ENCODE measurements around the gene EPB41L5. TPM values are rescaled to one million over a fixed set of nuclear protein-coding genes. Genes with fewer than 3 reads are reported as not detected.

Gene EPB41L5
- total RNA-seq, 1 donor from 2014 or later = 42.7 TPM

GRCh38 chr2:120034027-120034426 lies 21.1 kb downstream of the EPB41L5 start:
- no peak overlapping the region for H3K27ac Mint-ChIP-seq (ENCODE audit: unreplicated experiment)
- DNase-seq (ENCODE audit: low read depth, low spot score) = no peak
- H3K9me3 Mint-ChIP-seq = peaks cover 3% of the 10 kb centered on the region
- peaks cover 8% of the 10 kb centered on the region for H3K36me3 Mint-ChIP-seq (ENCODE audit: low read depth)
- TF ChIP-seq, protein P1, sequence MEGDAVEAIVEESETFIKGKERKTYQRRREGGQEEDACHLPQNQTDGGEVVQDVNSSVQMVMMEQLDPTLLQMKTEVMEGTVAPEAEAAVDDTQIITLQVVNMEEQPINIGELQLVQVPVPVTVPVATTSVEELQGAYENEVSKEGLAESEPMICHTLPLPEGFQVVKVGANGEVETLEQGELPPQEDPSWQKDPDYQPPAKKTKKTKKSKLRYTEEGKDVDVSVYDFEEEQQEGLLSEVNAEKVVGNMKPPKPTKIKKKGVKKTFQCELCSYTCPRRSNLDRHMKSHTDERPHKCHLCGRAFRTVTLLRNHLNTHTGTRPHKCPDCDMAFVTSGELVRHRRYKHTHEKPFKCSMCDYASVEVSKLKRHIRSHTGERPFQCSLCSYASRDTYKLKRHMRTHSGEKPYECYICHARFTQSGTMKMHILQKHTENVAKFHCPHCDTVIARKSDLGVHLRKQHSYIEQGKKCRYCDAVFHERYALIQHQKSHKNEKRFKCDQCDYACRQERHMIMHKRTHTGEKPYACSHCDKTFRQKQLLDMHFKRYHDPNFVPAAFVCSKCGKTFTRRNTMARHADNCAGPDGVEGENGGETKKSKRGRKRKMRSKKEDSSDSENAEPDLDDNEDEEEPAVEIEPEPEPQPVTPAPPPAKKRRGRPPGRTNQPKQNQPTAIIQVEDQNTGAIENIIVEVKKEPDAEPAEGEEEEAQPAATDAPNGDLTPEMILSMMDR (conservative IDR thresholded peaks at IDR 0.05) = no peak
- peaks cover 16% of the 10 kb centered on the region for H3K4me1 Mint-ChIP-seq
- no peaks in the 10 kb centered on the region for H3K27me3 Mint-ChIP-seq (ENCODE audit: low read depth)
- H3K4me3 Mint-ChIP-seq = no peak overlapping the region

- no peak for DNase-seq (ENCODE audit: low read depth, low spot score)
- TF ChIP-seq, protein P1 (conservative IDR thresholded peaks at IDR 0.05) = no peak
- H3K27ac Mint-ChIP-seq (ENCODE audit: unreplicated experiment) = no peak overlapping the region
- H3K4me3 Mint-ChIP-seq = no peak overlapping the region
- H3K36me3 Mint-ChIP-seq (ENCODE audit: low read depth) = peaks cover 10% of the 10 kb centered on the region
- no peaks in the 10 kb centered on the region for H3K27me3 Mint-ChIP-seq (ENCODE audit: low read depth)
- peaks cover 3% of the 10 kb centered on the region for H3K9me3 Mint-ChIP-seq
- peaks cover 16% of the 10 kb centered on the region for H3K4me1 Mint-ChIP-seq
Observed at GRCh38 chr2:120034621-120035020, 21.7 kb downstream of the EPB41L5 start.

DNA sequence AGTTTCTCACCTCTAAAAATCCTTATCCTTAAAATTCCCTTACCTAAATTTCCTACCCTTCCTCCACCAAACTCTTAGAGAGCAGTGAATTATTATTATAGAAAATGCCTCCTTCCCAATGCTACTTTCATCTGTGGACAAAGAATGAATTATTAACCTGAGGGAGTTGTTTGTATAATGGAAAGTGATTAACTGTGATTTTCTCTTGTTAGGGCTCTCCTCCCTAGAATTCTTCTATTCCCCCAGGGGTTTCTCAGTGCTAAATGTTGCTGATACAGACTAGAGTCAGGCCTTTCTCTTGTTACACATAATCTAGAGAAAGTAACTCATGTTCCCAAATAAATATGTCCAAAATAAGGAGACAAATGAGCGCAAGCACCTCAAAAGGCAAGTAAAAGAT lies 23.3 kb downstream of the EPB41L5 start:
- H3K4me3 Mint-ChIP-seq = no peak overlapping the region
- TF ChIP-seq, protein P1 (conservative IDR thresholded peaks at IDR 0.05) = no peak
- H3K4me1 Mint-ChIP-seq = peaks cover 16% of the 10 kb centered on the region
- peaks cover 3% of the 10 kb centered on the region for H3K9me3 Mint-ChIP-seq
- H3K36me3 Mint-ChIP-seq (ENCODE audit: low read depth) = peaks cover 8% of the 10 kb centered on the region
- no peaks in the 10 kb centered on the region for H3K27me3 Mint-ChIP-seq (ENCODE audit: low read depth)
- no peak overlapping the region for H3K27ac Mint-ChIP-seq (ENCODE audit: unreplicated experiment)
- DNase-seq (ENCODE audit: low read depth, low spot score) = no peak

GRCh38 chr2:120037995-120038541 lies 25.2 kb downstream of the EPB41L5 start:
- TF ChIP-seq, protein P1 (conservative IDR thresholded peaks at IDR 0.05) = no peak
- Mint-ChIP-seq H3K36me3 (ENCODE audit: low read depth) (peaks cover 13% of the 10 kb centered on the region), H3K9me3 (peaks cover 3% of the 10 kb centered on the region), H3K4me1 (peaks cover 16% of the 10 kb centered on the region), H3K27me3 (ENCODE audit: low read depth) (no peaks in the 10 kb centered on the region), H3K4me3 (no peak overlapping the region), H3K27ac (ENCODE audit: unreplicated experiment) (no peak overlapping the region)
- DNase-seq (ENCODE audit: low read depth, low spot score) = no peak

DNA sequence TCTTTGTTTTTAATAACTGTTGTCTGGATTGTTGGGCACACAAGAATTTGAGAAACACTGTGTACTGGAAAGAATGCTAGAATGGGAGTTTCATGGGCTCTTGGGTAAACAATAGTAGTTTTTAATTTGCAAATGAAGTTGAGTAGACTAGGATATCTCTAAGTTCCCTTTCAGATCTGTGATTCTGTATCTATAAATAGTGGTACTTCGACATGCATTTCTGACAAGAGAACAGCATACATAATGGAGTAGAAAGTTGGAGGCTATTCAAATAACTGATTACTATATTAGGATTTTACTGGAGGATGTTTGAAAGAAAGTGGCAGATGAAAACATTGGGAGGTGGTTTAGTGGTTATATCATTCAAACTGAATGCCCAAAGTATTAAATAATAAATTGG lies 29.5 kb downstream of the EPB41L5 start:
- Mint-ChIP-seq H3K9me3 (peaks cover 10% of the 10 kb centered on the region), H3K4me1 (no peaks in the 10 kb centered on the region), H3K27ac (ENCODE audit: unreplicated experiment) (no peak overlapping the region), H3K27me3 (ENCODE audit: low read depth) (no peaks in the 10 kb centered on the region), H3K36me3 (ENCODE audit: low read depth) (peaks cover 38% of the 10 kb centered on the region), H3K4me3 (no peak overlapping the region)
- DNase-seq (ENCODE audit: low read depth, low spot score) = no peak
- TF ChIP-seq, protein P1 (conservative IDR thresholded peaks at IDR 0.05) = no peak
